GM12878 (cell line): ENCODE data around the gene MGLL. TPM values are rescaled to one million over a fixed set of nuclear protein-coding genes. Genes with fewer than 3 reads are reported as not detected.

Experiments used
- ATAC-seq: fragments of 200-7000 bp; cut with Tn5 transposase; 3 replicates; pipeline ENCODE4 v1.9.1; 2020; ENCODE audit warnings: mild to moderate bottlenecking, moderate library complexity
- BruUV-seq: library from RNA; stranded (reverse); fragments of 400-500 nt; replicated peaks from 2 replicates; lab custom pipeline; 2021; lab: Mats Ljungman, UMichigan
- CTCF ChIA-PET: fragments of 300-600 bp; sonication (Branson Sonifier 250); formaldehyde crosslinking; extraction: SDS; loops from one replicate; lab custom pipeline; 2021; ENCODE audit warnings: inconsistent platforms; lab: Yijun Ruan, JAX
- POLR2A ChIA-PET: fragments of 350-600 bp; formaldehyde crosslinking; extraction: SDS; loops from one replicate; lab custom pipeline; 2021; ENCODE audit warnings: inconsistent platforms; lab: Charles Lee
- RAD21 ChIA-PET: fragments of 300-600 bp; sonication (Branson Sonifier 250); formaldehyde crosslinking; loops from one replicate; lab custom pipeline; 2023; ENCODE audit warnings: antibody characterized with exemption; ENCODE audit not compliant: unreplicated experiment; lab: Charles Lee
- SMC1A ChIA-PET: fragments of 300-600 bp; sonication (Branson Sonifier 250); formaldehyde crosslinking; loops from one replicate; lab custom pipeline; 2023; ENCODE audit not compliant: unreplicated experiment, uncharacterized antibody; lab: Charles Lee
- DNase-seq: peaks from one replicate; pipeline ENCODE4 v3.0.0-alpha.2; 2011; ENCODE audit warnings: low read depth, low spot score
- FAIRE-seq: peaks from 3 replicates; lab custom pipeline; 2011; peaks lifted over from hg19 to GRCh38; lab: Jason Lieb, UNC
- H2AFZ ChIP-seq: 2 replicates; pipeline ENCODE4 v1.6.0; 2011; ENCODE audit warnings: low read depth, low read length, control low read depth; ENCODE audit not compliant: control insufficient read depth
- H3K27ac ChIP-seq: 2 replicates; pipeline ENCODE4 v1.5.1; 2011; ENCODE audit warnings: control low read depth; ENCODE audit not compliant: control insufficient read depth, insufficient read depth
- H3K27me3 ChIP-seq, 2 experiments: replicated peaks in 1 of 2; 2 replicates each; pipeline versions ENCODE4 v1.6.0 to v1.6.1; 2011; ENCODE audit warnings: low read length in 1 of 2; ENCODE audit not compliant: control insufficient read depth in 2 of 2, insufficient read depth in 2 of 2
- H3K36me3 ChIP-seq, 2 experiments: 2 replicates each; pipeline ENCODE4 v1.5.1; 2011; ENCODE audit warnings: low read length in 1 of 2; ENCODE audit not compliant: control insufficient read depth in 2 of 2, insufficient read depth in 2 of 2
- H3K4me1 ChIP-seq: 2 replicates; pipeline ENCODE4 v1.6.1; 2011; ENCODE audit warnings: mild to moderate bottlenecking, low read length, moderate library complexity, mixed read lengths; ENCODE audit not compliant: control insufficient read depth, insufficient read depth
- H3K4me2 ChIP-seq: 2 replicates; pipeline ENCODE4 v1.6.0; 2011; ENCODE audit warnings: control low read depth; ENCODE audit not compliant: control insufficient read depth, insufficient read depth
- H3K4me3 ChIP-seq: fragments of 200-600 bp; sonication (generic); 2 replicates; pipeline ENCODE4 v1.5.1; 2016
- H3K79me2 ChIP-seq: 2 replicates; pipeline ENCODE4 v1.6.0; 2011; ENCODE audit warnings: low read length; ENCODE audit not compliant: control insufficient read depth, insufficient read depth
- H3K9ac ChIP-seq: 2 replicates; pipeline ENCODE4 v1.8.0; 2011; ENCODE audit warnings: low read length, control low read depth, mixed read lengths; ENCODE audit not compliant: control insufficient read depth, insufficient read depth
- H3K9me3 ChIP-seq: replicated peaks from 3 replicates; pipeline ENCODE4 v1.5.1; 2011; ENCODE audit warnings: mild to moderate bottlenecking, low read length; ENCODE audit not compliant: control insufficient read depth, insufficient read depth
- H4K20me1 ChIP-seq: 2 replicates; pipeline ENCODE4 v1.6.0; 2011; ENCODE audit not compliant: control insufficient read depth, insufficient read depth
- ATF3 ChIP-seq: IDR thresholded peaks from 2 replicates; pipeline ENCODE4 v1.6.1; 2011; ENCODE audit warnings: low read depth, mild to moderate bottlenecking, low read length, moderate library complexity, borderline replicate concordance; ENCODE audit errors: extremely low read depth
- E4F1 ChIP-seq: fragments of 450-650 bp; IDR thresholded peaks from 2 replicates; pipeline ENCODE4 v1.6.1; 2018; ENCODE audit warnings: borderline replicate concordance, mild to moderate bottlenecking; ENCODE audit not compliant: partially characterized antibody
- FOS ChIP-seq: IDR thresholded peaks from 3 replicates; pipeline ENCODE4 v1.6.1; 2011; ENCODE audit warnings: borderline replicate concordance; ENCODE audit not compliant: insufficient read length; ENCODE audit errors: extremely low read depth
- WGBS: methylation state at CpG from one replicate; pipeline ENCODE4 v1.1.6; 2016; ENCODE audit warnings: low lambda C conversion rate; ENCODE audit not compliant: insufficient replicate concordance, insufficient coverage; ENCODE audit errors: missing lambda C conversion rate; 5-methylcytosine and 5-hydroxymethylcytosine counted together
- in situ Hi-C: fragments of 300-500 bp; cut with MboI; formaldehyde crosslinking; loops from 9 replicates; pipeline ENCODE4 v1.14.3; 2018; ENCODE audit warnings: mixed read lengths
- intact Hi-C: fragments of 100-400 bp; cut with micrococcal nuclease; formaldehyde crosslinking; loops from one replicate; pipeline ENCODE4 v1.14.2; 2022; ENCODE audit not compliant: unreplicated experiment
- polyA plus RNA-seq, 11 experiments: library from polyadenylated mRNA; depleted of rRNA in 4 of 11; unstranded in 6 of 11; stranded (reverse) in 5 of 11; fragments of >200 nt; fragmentation: Nextera tagmentation in 4 of 11; fragmentation: Illumina TruSeq in 1 of 11; extraction: Ambion mirVana in 4 of 11; extraction: Trizol in 1 of 11; gene quantifications; 1 replicate in 1 of 11; 2 replicates in 10 of 11; pipeline versions ENCODE4 v1.2.1 to v1.2.3, GENCODE V29; 2011 to 2016; ENCODE audit warnings: inconsistent platforms in 2 of 11, missing spikeins in 2 of 11, low read depth in 1 of 11
- total RNA-seq, 4 experiments: library from RNA; depleted of rRNA in 3 of 4; stranded (reverse); fragments of >200 nt in 3 of 4; fragmentation: Illumina TruSeq in 1 of 4; extraction: Trizol in 1 of 4; gene quantifications; 2 replicates each; pipeline versions ENCODE4 v1.2.1 to v1.2.3, GENCODE V29; 2013 to 2021

MGLL gene
- total and polyA plus RNA-seq, 10 of the 15 experiments (the other 5 are each of a cell fraction or from before 2014, with no cell fraction given): 44.9 to 177 (median 72.9) TPM

- no peak for ATAC-seq
- Histone ChIP-seq H3K4me1 (peaks cover 3% of the 10 kb centered on the region; the same call in 1 of the 2 replicates), H3K27ac (no peak overlapping the region), H4K20me1 (no peaks in the 10 kb centered on the region), H3K4me3 (no peak overlapping the region), H3K9ac (no peak overlapping the region), H3K4me2 (no peak overlapping the region), H3K36me3 (peaks cover 22 to 26% of the 10 kb centered on the region in 2 experiments), H2AFZ (no peak overlapping the region), H3K79me2 (peaks cover 21% of the 10 kb centered on the region), H3K27me3 (no peaks in the 10 kb centered on the region), H3K9me3 (no peaks in the 10 kb centered on the region; the same call in 2 of the 3 replicates)
- POLR2A ChIA-PET: interaction anchor here (0.9 kb wide), 1 partner anchor 9 kb away, joined by 6 read pairs; no protein-coding TSS in a partner anchor
- no TSS peak for BruUV-seq
- SMC1A ChIA-PET: interaction anchor here (1.0 to 1.7 kb wide), 5 partner anchors 16 to 62 kb away, joined by 3 to 4 read pairs (median 4); no protein-coding TSS in a partner anchor
- in situ Hi-C loops (no loop called here), intact Hi-C loops (no loop called here)
- FAIRE-seq: no peak
- RAD21 ChIA-PET: interaction anchor here (0.9 kb wide), 1 partner anchor 8 kb away, joined by 4 read pairs; no protein-coding TSS in a partner anchor
- WGBS: 96% methylated on average over 11 of the region's 11 CpGs
- no peak for DNase-seq
- TF ChIP-seq E4F1 (no peak), ATF3 (no peak), FOS (no peak)
- CTCF ChIA-PET: no interaction called here
Observed at GRCh38 chr3:127816783-127817405, 5.4 kb downstream of the MGLL start.
